GM21526 (cell line): Measurements from ENCODE around the gene SLC22A8.
"Not testable (repeated sequence)": the region's sequence is repeated elsewhere in the genome, so short reads cannot be mapped to it uniquely, and the experiment has no call there.

ENCODE experiments used
- ATAC-seq: cut with Tn5 transposase; IDR thresholded peaks from one replicate; pipeline ENCODE4 v1.9.1; 2021; ENCODE audit warnings: moderate library complexity; ENCODE audit not compliant: unreplicated experiment, low FRiP score

The SLC22A8 gene

GRCh38 chr11:63015521-63016215 lies at the start of gene SLC22A8:
SLC22A8 (minus strand) TSS chr11:63015841; CDS start chr11:63014958, 883 bp downstream.
- ATAC-seq, result no peak

- not testable (repeated sequence) for ATAC-seq
These were observed 30.6 kb upstream of the SLC22A8 start for GRCh38 chr11:63046203-63046602.

- ATAC-seq, result no peak
These were observed 27.0 kb upstream of the SLC22A8 start for GRCh38 chr11:63042596-63042995.

- ATAC-seq, result no peak
These were observed 16.8 kb upstream of the SLC22A8 start for GRCh38 chr11:63032457-63032856.

- peak; percentile 71 for ATAC-seq
These were observed 8.4 kb upstream of the SLC22A8 start for GRCh38 chr11:63023841-63024648.

GRCh38 chr11:63023222-63023814 lies 7.7 kb upstream of the SLC22A8 start:
- no peak for ATAC-seq

- ATAC-seq, result no peak
These were observed 6.8 kb upstream of the SLC22A8 start for GRCh38 chr11:63022441-63022840.

GRCh38 chr11:63020671-63021291 lies 5.1 kb upstream of the SLC22A8 start:
- ATAC-seq, result no peak

- ATAC-seq, result no peak
These were observed 3.9 kb upstream of the SLC22A8 start for GRCh38 chr11:63019506-63019905.

- ATAC-seq, result no peak
These were observed 1.8 kb upstream of the SLC22A8 start for GRCh38 chr11:63017306-63017974.

GRCh38 chr11:63014408-63015055 lies 1.1 kb downstream of the SLC22A8 start:
- ATAC-seq, result no peak

- ATAC-seq, result no peak
These were observed 2.8 kb downstream of the SLC22A8 start for GRCh38 chr11:63012839-63013238.

- no peak for ATAC-seq
These were observed 3.2 kb downstream of the SLC22A8 start for GRCh38 chr11:63012430-63012829.

- ATAC-seq, result no peak
These were observed 4.7 kb downstream of the SLC22A8 start for GRCh38 chr11:63010934-63011439.

GRCh38 chr11:63007920-63008319 lies 7.7 kb downstream of the SLC22A8 start:
- ATAC-seq, result no peak

- ATAC-seq, result no peak
These were observed 14.2 kb downstream of the SLC22A8 start for GRCh38 chr11:63001456-63001855.

- ATAC-seq, result no peak
These were observed 16.0 kb downstream of the SLC22A8 start for GRCh38 chr11:62999649-63000048.

- ATAC-seq, result no peak
These were observed 16.5 kb downstream of the SLC22A8 start for GRCh38 chr11:62999156-62999555.

- no peak for ATAC-seq
These were observed 19.4 kb downstream of the SLC22A8 start for GRCh38 chr11:62996271-62996670.

GRCh38 chr11:62994775-62995174 lies 20.9 kb downstream of the SLC22A8 start:
- no peak for ATAC-seq
